Vagina (tissue), 2 donors: Measurements from ENCODE around the gene AGAP3. TPM values are rescaled to one million over a fixed set of nuclear protein-coding genes. Genes with fewer than 3 reads are reported as not detected.

Source experiments
- DNase-seq, 2 donors: peaks; one replicate each; pipeline ENCODE4 v3.0.0-alpha.2; 2017; ENCODE audit errors: extremely low spot score in 2 of 2
- H3K27ac ChIP-seq: fragments of 200-600 bp; sonication (generic); one replicate; pipeline ENCODE4 v1.5.1; 2019
- H3K27me3 ChIP-seq: fragments of 200-600 bp; sonication (generic); one replicate; pipeline ENCODE4 v1.5.1; 2019
- H3K36me3 ChIP-seq, 2 donors: fragments of 200-600 bp; sonication (generic); one replicate each; pipeline ENCODE4 v1.5.1; 2017 to 2019
- H3K4me1 ChIP-seq: fragments of 200-600 bp; sonication (generic); one replicate; pipeline ENCODE4 v1.5.1; 2019
- H3K4me3 ChIP-seq, 2 donors: fragments of 200-600 bp; sonication (generic); 1 replicate in 1 of 2; 2 replicates in 1 of 2; pipeline ENCODE4 v1.5.1; 2016 to 2019
- H3K9me3 ChIP-seq: fragments of 200-600 bp; sonication (generic); one replicate; pipeline ENCODE4 v1.5.1; 2019
- CTCF ChIP-seq, 3 experiments: fragments of 450-650 bp in 2 of 3; fragments of 200-600 bp in 1 of 3; sonication (generic) in 1 of 3; IDR thresholded peaks; one replicate each; pipeline ENCODE4 v1.5.1; 2017 to 2019; ENCODE audit warnings: antibody characterized with exemption in 3 of 3, mild to moderate bottlenecking in 2 of 3, moderate library complexity in 2 of 3
- POLR2A ChIP-seq, 2 donors: fragments of 450-650 bp; IDR thresholded peaks; one replicate each; pipeline ENCODE4 v1.6.1; 2017; ENCODE audit warnings: antibody characterized with exemption in 2 of 2, mild to moderate bottlenecking in 2 of 2, moderate library complexity in 2 of 2
- POLR2AphosphoS5 ChIP-seq, 2 donors: sonication (generic); formaldehyde crosslinking; IDR thresholded peaks; one replicate each; pipeline ENCODE4 v1.9.0; 2017; ENCODE audit warnings: antibody characterized with exemption in 2 of 2, mild to moderate bottlenecking in 2 of 2, low read depth in 1 of 2; ENCODE audit not compliant: insufficient read depth in 1 of 2
- intact Hi-C: fragments of 100-400 bp; cut with DNase I; formaldehyde crosslinking; loops from one replicate; pipeline ENCODE4 v1.15.1; 2023
- total RNA-seq: library from RNA; depleted of rRNA; stranded (reverse); fragments of >200 nt; gene quantifications from one replicate; pipeline ENCODE4 v1.2.3, GENCODE V29; 2016

The AGAP3 gene
- total RNA-seq, 1 donor from 2014 or later: 98.2 TPM

DNA sequence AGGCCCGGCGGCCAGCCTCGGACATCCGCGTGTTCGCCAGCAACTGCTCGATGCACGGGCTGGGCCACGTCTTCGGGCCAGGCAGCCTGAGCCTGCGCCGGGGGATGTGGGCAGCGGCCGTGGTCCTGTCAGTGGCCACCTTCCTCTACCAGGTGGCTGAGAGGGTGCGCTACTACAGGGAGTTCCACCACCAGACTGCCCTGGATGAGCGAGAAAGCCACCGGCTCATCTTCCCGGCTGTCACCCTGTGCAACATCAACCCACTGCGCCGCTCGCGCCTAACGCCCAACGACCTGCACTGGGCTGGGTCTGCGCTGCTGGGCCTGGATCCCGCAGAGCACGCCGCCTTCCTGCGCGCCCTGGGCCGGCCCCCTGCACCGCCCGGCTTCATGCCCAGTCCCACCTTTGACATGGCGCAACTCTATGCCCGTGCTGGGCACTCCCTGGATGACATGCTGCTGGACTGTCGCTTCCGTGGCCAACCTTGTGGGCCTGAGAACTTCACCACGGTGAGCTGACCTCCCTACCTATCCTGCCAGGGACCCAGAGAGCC lies 37.3 kb upstream of the AGAP3 start:
- H3K4me1 ChIP-seq: peaks cover 27% of the 10 kb centered on the region
- DNase-seq: no peak
- H3K9me3 ChIP-seq: no peaks in the 10 kb centered on the region
- H3K27ac ChIP-seq: no peak overlapping the region
- no peak overlapping the region for H3K4me3 ChIP-seq
- no peak for TF ChIP-seq CTCF (IDR thresholded peaks at IDR 0.05)
- no peak for TF ChIP-seq POLR2A (IDR thresholded peaks at IDR 0.05)
- TF ChIP-seq POLR2AphosphoS5 (IDR thresholded peaks at IDR 0.05; ENCODE audit: insufficient read depth in 1 of 2, low read depth in 1 of 2): no peak
- intact Hi-C loops: no loop called here
- no peaks in the 10 kb centered on the region for H3K27me3 ChIP-seq
- H3K36me3 ChIP-seq: no peaks in the 10 kb centered on the region

GRCh38 chr7:151051108-151051507 lies 35.2 kb upstream of the AGAP3 start:
- TF ChIP-seq POLR2AphosphoS5 (IDR thresholded peaks at IDR 0.05; ENCODE audit: insufficient read depth in 1 of 2, low read depth in 1 of 2) (no peak), POLR2A (IDR thresholded peaks at IDR 0.05) (no peak), CTCF (IDR thresholded peaks at IDR 0.05) (no peak)
- Histone ChIP-seq H3K4me3 (peak overlapping the region in 1 of 2 donors; percentile 15), H3K36me3 (no peaks in the 10 kb centered on the region), H3K4me1 (peaks cover 27% of the 10 kb centered on the region), H3K9me3 (no peaks in the 10 kb centered on the region), H3K27ac (no peak overlapping the region), H3K27me3 (no peaks in the 10 kb centered on the region)
- intact Hi-C loops: loop anchor here (10.0 kb wide), 1 partner anchor 184 kb away; the partner anchor contains the start of gene CHPF2
- DNase-seq: no peak

GRCh38 chr7:151053096-151053495 lies 33.2 kb upstream of the AGAP3 start:
- TF ChIP-seq CTCF (IDR thresholded peaks at IDR 0.05) (no peak), POLR2A (IDR thresholded peaks at IDR 0.05) (no peak)

GRCh38 chr7:151053751-151054150 lies 32.5 kb upstream of the AGAP3 start:
- DNase-seq: no peak
- Histone ChIP-seq H3K27ac (no peak overlapping the region), H3K4me1 (peaks cover 30% of the 10 kb centered on the region), H3K4me3 (no peak overlapping the region), H3K27me3 (no peaks in the 10 kb centered on the region), H3K36me3 (no peaks in the 10 kb centered on the region), H3K9me3 (no peaks in the 10 kb centered on the region)
- TF ChIP-seq CTCF (IDR thresholded peaks at IDR 0.05): no peak
- TF ChIP-seq POLR2A (IDR thresholded peaks at IDR 0.05): no peak
- TF ChIP-seq POLR2AphosphoS5 (IDR thresholded peaks at IDR 0.05; ENCODE audit: insufficient read depth in 1 of 2, low read depth in 1 of 2): no peak
- intact Hi-C loops: loop anchor here (10.0 kb wide), 1 partner anchor 181 kb away; the partner anchor contains the start of gene CHPF2

More at GRCh38 chr7:151053096-151053495, 33.2 kb upstream of the AGAP3 start:
- H3K27me3 ChIP-seq: no peaks in the 10 kb centered on the region
- no peak overlapping the region for H3K4me3 ChIP-seq
- H3K36me3 ChIP-seq: no peaks in the 10 kb centered on the region
- no peaks in the 10 kb centered on the region for H3K9me3 ChIP-seq
- DNase-seq: no peak
- H3K4me1 ChIP-seq: peaks cover 24% of the 10 kb centered on the region
- no peak overlapping the region for H3K27ac ChIP-seq
- intact Hi-C loops: loop anchor here (10.0 kb wide), 1 partner anchor 182 kb away; the partner anchor contains the start of gene CHPF2

- H3K9me3 ChIP-seq: no peaks in the 10 kb centered on the region
- H3K36me3 ChIP-seq: no peaks in the 10 kb centered on the region
- H3K4me1 ChIP-seq: peaks cover 42% of the 10 kb centered on the region
- DNase-seq: no peak
- H3K27ac ChIP-seq: no peak overlapping the region
- TF ChIP-seq CTCF (IDR thresholded peaks at IDR 0.05) (no peak), POLR2A (IDR thresholded peaks at IDR 0.05) (no peak), POLR2AphosphoS5 (IDR thresholded peaks at IDR 0.05; ENCODE audit: insufficient read depth in 1 of 2, low read depth in 1 of 2) (no peak)
- intact Hi-C loops: loop anchor here (10.0 kb wide), 1 partner anchor 179 kb away; the partner anchor contains the start of gene CHPF2
- no peak overlapping the region for H3K4me3 ChIP-seq
- H3K27me3 ChIP-seq: no peaks in the 10 kb centered on the region
Observed at GRCh38 chr7:151056283-151056665, 30.0 kb upstream of the AGAP3 start.
